ENCODE data around the gene ATP1B3. TPM values are rescaled to one million over a fixed set of nuclear protein-coding genes. Genes with fewer than 3 reads are reported as not detected.
A peak's percentile ranks its signal among the peaks of the same experiment; 100 is the strongest.

ATP1B3 gene
- total RNA-seq, 2 experiments from 2014 or later, result 143 to 145 TPM

DNA sequence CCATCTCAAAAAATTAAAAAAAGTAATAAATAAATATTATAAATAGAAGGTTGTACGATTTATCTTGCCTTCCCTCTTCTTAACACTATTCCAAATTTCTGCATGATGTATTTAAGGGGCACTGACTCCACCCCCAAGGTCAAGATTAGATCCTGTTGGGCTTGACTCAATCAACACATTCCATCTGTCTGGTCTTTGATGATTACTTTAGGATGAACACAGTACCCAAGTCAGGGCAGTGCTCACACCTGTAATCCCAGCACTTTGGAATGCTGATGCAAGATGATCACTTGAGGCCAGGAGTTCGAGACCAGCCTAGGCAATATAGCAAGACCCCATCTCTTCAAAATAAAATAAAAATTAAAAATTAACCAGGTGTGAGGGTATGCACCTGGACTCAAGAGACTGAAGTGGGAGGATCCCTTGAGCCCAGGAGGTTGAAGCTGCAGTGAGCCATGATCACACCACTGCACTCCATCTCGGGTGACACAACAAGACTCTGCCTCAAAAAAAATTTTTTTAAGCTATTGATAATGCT is 14.1 kb upstream of the ATP1B3 start:
- H3K27me3 Mint-ChIP-seq, result no peaks in the 10 kb centered on the region
- no peaks in the 10 kb centered on the region for H3K9me3 Mint-ChIP-seq
- ChIA-PET CTCF (interaction anchor here (1.2 to 1.4 kb wide), 2 partner anchors 13 to 123 kb away, joined by 5 to 10 read pairs; no protein-coding TSS in a partner anchor), POLR2A (no interaction called here)
- H3K4me1 Mint-ChIP-seq (ENCODE audit: low read depth), result peaks cover 2% of the 10 kb centered on the region
- intact Hi-C loops (cut with micrococcal nuclease), result no loop called here
- no peak overlapping the region for H3K4me3 Mint-ChIP-seq
- no peak overlapping the region for H3K27ac Mint-ChIP-seq
- H3K36me3 Mint-ChIP-seq, result no peaks in the 10 kb centered on the region
- DNase-seq, result no peak

DNA sequence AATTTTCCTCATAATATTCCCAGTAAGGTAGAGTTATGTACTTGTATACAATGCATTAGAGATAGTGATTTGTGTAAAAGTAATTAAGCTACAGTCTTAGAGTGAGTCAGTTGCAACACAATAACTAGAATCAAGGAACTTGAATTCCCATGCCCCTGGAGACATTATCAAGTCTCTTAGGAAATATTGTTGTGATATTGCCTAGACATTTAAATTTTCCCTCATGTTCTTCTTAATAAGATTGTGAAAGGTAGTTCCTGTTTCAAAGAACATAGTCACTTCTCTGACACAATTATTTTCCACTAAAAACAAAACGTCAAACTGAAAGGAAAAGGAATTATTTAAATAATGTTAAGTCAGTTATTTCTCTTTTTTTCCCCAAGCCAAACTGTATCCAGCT is 13.0 kb upstream of the ATP1B3 start:
- Mint-ChIP-seq H3K36me3 (no peaks in the 10 kb centered on the region), H3K9me3 (no peaks in the 10 kb centered on the region), H3K4me3 (no peak overlapping the region), H3K27ac (no peak overlapping the region), H3K4me1 (ENCODE audit: low read depth) (peaks cover 2% of the 10 kb centered on the region), H3K27me3 (no peaks in the 10 kb centered on the region)
- POLR2A ChIA-PET, result interaction anchor here (0.7 kb wide), 1 partner anchor 202 kb away, joined by 3 read pairs; no protein-coding TSS in a partner anchor
- CTCF ChIA-PET, result interaction anchor here (0.7 to 1.4 kb wide), 3 partner anchors 12 to 883 kb away, joined by 3 to 10 read pairs (median 5); no protein-coding TSS in a partner anchor
- DNase-seq, result no peak
- intact Hi-C loops (cut with micrococcal nuclease), result no loop called here

DNA sequence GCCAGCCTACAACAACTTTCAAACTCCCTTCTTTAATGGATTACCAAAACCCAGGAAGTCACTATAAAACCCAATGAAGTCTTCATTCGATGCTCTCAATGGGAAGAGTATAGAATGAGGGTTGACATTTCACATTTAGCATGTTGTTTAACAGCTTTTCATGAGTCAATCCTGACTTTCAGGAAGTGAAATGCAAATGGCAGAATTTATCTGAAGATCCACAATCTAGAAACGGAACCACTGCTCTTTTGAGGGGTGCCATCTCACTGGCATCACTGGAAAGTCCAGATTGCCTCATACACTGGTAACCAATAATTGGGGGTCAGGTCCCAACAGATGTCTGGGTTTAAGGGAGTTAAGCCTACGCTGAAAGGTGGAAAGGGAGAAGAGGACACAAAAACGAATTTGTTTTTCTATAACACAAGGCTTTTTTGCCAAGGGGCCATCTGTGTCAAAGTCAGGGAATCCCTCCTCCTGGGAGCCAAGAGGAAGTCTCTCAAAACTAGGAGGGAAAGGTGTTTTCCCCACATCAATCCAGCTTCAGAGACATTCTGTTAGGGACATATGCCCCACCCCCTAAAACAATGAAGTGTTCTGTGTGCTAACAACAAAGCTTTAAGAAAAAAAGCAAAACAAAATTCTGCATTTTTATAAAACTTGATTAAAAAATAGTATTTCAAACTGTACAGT is 12.0 kb upstream of the ATP1B3 start:
- no peaks in the 10 kb centered on the region for H3K27me3 Mint-ChIP-seq
- POLR2A ChIA-PET, result no interaction called here
- DNase-seq, result no peak
- intact Hi-C loops (cut with micrococcal nuclease), result no loop called here
- no peak overlapping the region for H3K27ac Mint-ChIP-seq
- H3K36me3 Mint-ChIP-seq, result no peaks in the 10 kb centered on the region
- no peak overlapping the region for H3K4me3 Mint-ChIP-seq
- CTCF ChIA-PET, result no interaction called here
- peaks cover 2% of the 10 kb centered on the region for H3K4me1 Mint-ChIP-seq (ENCODE audit: low read depth)
- no peaks in the 10 kb centered on the region for H3K9me3 Mint-ChIP-seq

DNA sequence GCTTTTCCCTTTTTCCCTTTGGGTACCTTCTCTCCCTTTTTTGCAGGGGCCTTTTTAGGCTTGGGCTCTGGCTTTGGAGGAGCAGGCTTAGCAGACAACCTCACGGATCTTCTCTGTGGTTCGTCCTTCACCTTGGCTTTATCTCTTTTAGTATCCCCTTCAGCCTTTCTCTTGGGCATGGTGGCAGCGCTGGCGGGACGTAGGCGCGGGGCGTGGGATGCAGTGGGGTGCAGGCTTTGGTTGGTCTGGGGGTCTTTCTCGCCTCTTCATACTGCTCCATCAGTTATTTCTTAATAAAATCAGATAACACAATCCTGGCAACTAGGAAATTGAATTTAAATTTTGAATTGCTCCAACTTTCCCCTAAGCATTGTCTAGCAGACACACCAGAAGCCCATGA is 11.3 kb upstream of the ATP1B3 start:
- POLR2A ChIA-PET, result no interaction called here
- no peak for DNase-seq
- no peak overlapping the region for H3K27ac Mint-ChIP-seq
- peaks cover 2% of the 10 kb centered on the region for H3K4me1 Mint-ChIP-seq (ENCODE audit: low read depth)
- no peaks in the 10 kb centered on the region for H3K9me3 Mint-ChIP-seq
- H3K27me3 Mint-ChIP-seq, result no peaks in the 10 kb centered on the region
- CTCF ChIA-PET, result no interaction called here
- H3K4me3 Mint-ChIP-seq, result no peak overlapping the region
- no peaks in the 10 kb centered on the region for H3K36me3 Mint-ChIP-seq
- intact Hi-C loops (cut with micrococcal nuclease), result no loop called here

DNA sequence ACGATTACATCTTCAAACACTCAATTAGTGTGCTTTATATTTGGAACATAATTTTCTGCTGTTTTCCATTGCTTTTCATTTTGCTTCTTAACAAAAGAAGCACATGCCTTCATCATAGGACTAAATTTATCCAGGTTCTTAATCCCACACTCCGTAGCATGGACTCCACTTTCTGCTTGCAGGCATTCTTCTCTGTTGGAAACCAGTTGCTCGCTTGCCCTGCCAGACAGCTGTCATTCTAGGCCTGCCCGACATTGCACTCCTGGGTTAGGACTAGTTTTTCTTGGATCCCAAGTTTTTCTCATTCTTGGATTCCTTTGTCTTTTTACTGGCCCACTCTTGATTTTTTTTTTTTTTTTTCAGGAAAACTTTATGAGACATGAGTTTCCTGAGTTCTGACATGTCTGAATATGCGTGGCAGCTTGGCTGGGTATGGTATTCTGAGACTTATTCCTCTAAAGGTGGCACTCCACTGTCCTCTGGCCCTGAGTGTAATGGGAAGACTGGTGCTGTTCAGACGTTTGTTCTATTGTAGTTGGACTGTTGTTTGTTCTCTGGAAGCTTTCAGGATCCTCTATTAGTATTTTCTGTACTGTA is 6.3 kb upstream of the ATP1B3 start:
- Mint-ChIP-seq H3K9me3 (no peaks in the 10 kb centered on the region), H3K4me1 (ENCODE audit: low read depth) (peaks cover 2% of the 10 kb centered on the region), H3K4me3 (no peak overlapping the region), H3K36me3 (no peaks in the 10 kb centered on the region), H3K27ac (no peak overlapping the region), H3K27me3 (no peaks in the 10 kb centered on the region)
- intact Hi-C loops (cut with micrococcal nuclease), result loop anchor here (10.0 kb wide), 1 partner anchor 565 kb away; no protein-coding TSS in a partner anchor
- POLR2A ChIA-PET, result no interaction called here
- DNase-seq, result no peak
- CTCF ChIA-PET, result interaction anchor here (0.6 kb wide), 1 partner anchor 146 kb away, joined by 3 read pairs; no protein-coding TSS in a partner anchor

DNA sequence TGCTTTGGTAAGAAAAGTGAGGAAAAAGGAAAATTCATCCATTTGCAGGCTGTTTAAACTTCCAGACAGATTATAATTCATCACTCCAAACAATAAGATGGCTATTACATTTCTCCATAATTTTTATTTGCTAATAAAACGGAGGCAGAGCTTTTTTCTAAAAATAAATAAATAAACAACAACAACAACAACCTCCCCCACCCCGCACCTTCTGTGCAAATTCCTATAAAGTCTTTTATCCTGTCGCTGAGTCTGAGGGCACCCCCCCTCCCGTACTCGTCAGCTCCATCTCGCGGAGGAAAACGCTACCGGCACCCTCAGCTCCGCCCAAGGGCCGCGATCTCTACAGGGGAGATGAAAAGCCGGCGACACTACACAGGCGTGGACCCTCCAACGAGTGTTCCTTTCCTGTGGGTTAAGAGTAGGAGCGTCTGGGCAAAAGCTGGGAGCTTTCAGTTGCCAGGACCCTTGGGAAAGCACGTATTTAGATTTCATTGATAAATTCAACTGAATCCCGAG is 1.0 kb upstream of the ATP1B3 start:
- POLR2A ChIA-PET, result interaction anchor here (1.0 to 4.3 kb wide), 5 partner anchors 9 to 136 kb away, joined by 3 to 56 read pairs (median 7); partner anchors contain the start of gene RNF7
- H3K27ac Mint-ChIP-seq, result peak overlapping the region; percentile 92
- CTCF ChIA-PET, result interaction anchor here (0.6 to 6.4 kb wide), 36 partner anchors 10 to 1140 kb away, joined by 3 to 110 read pairs (median 3); partner anchors contain the start of gene RNF7
- intact Hi-C loops (cut with micrococcal nuclease), result loop anchor here (1.0 to 10.0 kb wide), 6 partner anchors 29 to 571 kb away; partner anchors contain the start of gene TFDP2
- H3K27me3 Mint-ChIP-seq, result no peaks in the 10 kb centered on the region
- peak overlapping the region; percentile 88 for H3K4me3 Mint-ChIP-seq
- no peaks in the 10 kb centered on the region for H3K9me3 Mint-ChIP-seq
- peaks cover 11% of the 10 kb centered on the region for H3K36me3 Mint-ChIP-seq
- DNase-seq, result peak; percentile 91
- H3K4me1 Mint-ChIP-seq (ENCODE audit: low read depth), result peaks cover 32% of the 10 kb centered on the region

DNA sequence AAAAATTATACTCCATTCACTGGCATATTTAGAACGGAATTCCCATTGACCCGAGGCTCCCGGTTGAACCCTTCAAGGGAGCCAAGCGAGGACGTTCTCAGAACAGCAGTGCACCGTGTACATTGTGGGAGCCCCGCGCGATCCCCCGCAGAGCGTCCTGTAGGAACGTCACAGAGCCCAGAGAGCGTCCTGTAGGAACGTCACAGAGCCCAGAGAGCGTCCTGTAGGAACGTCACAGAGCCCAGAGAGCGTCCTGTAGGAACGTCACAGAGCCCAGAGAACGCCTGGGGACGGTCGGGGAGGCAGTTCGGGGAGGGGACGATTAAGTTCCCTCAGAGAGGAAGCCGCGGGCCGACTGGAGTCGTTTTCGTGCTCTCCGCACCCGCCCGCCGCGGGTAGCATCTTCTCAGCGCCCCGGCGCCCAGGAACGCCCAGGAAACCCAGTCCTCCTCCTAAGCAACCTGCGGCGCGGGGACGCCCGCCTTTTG is 506 bp upstream of the ATP1B3 start:
- Mint-ChIP-seq H3K4me3 (peak overlapping the region; percentile 88), H3K27ac (peak overlapping the region; percentile 92), H3K27me3 (no peaks in the 10 kb centered on the region), H3K4me1 (ENCODE audit: low read depth) (peaks cover 32% of the 10 kb centered on the region), H3K9me3 (no peaks in the 10 kb centered on the region), H3K36me3 (peaks cover 11% of the 10 kb centered on the region)
- intact Hi-C loops (cut with micrococcal nuclease), result loop anchor here (1.0 to 10.0 kb wide), 8 partner anchors 28 to 571 kb away; partner anchors contain the start of genes RASA2, RNF7 and TFDP2
- peak; percentile 83 for DNase-seq
- POLR2A ChIA-PET, result interaction anchor here (1.0 to 4.3 kb wide), 7 partner anchors 17 to 388 kb away, joined by 3 to 56 read pairs (median 6); partner anchors contain the start of genes RASA2 and RNF7
- CTCF ChIA-PET, result interaction anchor here (0.7 to 6.4 kb wide), 24 partner anchors 11 to 564 kb away, joined by 3 to 110 read pairs (median 4); partner anchors contain the start of gene RNF7

DNA sequence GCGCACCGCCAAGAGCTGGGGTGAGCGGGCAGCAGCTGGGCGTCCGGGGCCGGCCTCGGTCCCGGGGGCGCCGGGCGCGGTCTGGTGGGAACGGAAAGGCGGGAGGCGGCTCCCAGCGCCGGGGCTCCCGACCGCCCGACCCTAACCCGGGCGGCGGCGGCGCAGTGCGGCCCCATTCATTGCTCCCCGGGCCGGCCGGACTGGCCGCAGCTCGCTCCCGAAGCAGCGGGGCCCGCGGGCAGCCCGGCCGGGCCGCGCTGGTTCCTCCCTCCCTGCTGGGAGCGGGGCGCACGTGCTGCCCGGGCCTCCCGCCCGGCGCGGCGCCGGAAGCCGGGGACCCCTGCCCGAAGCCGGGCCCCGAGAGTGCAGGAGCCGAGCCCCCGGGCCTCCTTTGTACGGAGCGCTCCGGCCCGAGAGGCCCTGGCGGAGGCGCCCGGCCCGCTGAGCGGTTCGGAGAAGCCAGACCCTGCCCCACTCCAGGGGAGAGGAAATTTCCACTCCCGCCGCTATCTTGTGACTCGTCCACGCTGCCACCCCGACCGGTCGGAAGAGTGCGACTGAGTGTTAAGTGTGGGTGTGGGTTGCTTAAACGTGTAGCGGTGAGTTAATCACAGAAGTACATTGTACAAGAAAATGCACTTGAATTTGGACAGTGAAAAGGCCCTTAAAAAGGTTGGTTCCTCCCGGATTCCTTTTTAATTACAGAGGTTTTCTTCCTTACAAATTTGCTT is 613 bp downstream of the ATP1B3 start:
- intact Hi-C loops (cut with micrococcal nuclease), result loop anchor here (1.0 to 10.0 kb wide), 5 partner anchors 139 to 572 kb away; partner anchors contain the start of genes RASA2, RNF7 and TFDP2
- no peaks in the 10 kb centered on the region for H3K27me3 Mint-ChIP-seq
- peak; percentile 79 for DNase-seq
- ChIA-PET CTCF (interaction anchor here (0.7 to 6.4 kb wide), 4 partner anchors 31 to 566 kb away, joined by 3 to 110 read pairs (median 26); partner anchors contain the start of gene RNF7), POLR2A (interaction anchor here (0.8 to 4.3 kb wide), 9 partner anchors 16 to 390 kb away, joined by 3 to 56 read pairs (median 6); partner anchors contain the start of genes RASA2 and RNF7)
- no peaks in the 10 kb centered on the region for H3K9me3 Mint-ChIP-seq
- peak overlapping the region; percentile 96 for H3K4me3 Mint-ChIP-seq
- peaks cover 19% of the 10 kb centered on the region for H3K36me3 Mint-ChIP-seq
- H3K4me1 Mint-ChIP-seq (ENCODE audit: low read depth), result peaks cover 39% of the 10 kb centered on the region
- peak overlapping the region; percentile 91 for H3K27ac Mint-ChIP-seq

DNA sequence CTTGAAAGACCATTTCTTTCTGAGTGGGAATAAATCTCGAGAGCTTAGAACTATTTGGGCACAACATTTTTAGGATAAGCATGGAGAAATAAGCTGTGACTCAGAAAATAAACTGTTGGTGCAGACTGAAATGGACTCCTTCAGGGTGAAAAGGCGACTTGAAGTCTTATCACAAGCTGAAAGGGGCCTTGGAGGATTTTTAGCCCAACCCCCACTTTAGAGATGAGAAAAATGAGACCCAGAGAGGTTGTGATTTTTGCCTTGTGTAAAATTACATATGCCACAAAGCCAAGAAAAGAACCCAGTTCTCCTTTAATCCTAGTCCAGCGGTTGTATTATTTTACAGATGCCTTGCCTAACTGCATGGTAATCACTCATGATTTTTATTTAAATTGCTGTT is 1.5 kb downstream of the ATP1B3 start:
- ChIA-PET POLR2A (interaction anchor here (0.7 to 4.3 kb wide), 5 partner anchors 7 to 139 kb away, joined by 6 to 56 read pairs (median 6); partner anchors contain the start of gene RNF7), CTCF (interaction anchor here (4.5 to 6.4 kb wide), 2 partner anchors 35 to 138 kb away, joined by 49 to 110 read pairs; partner anchors contain the start of gene RNF7)
- H3K27ac Mint-ChIP-seq, result peak overlapping the region; percentile 87
- no peaks in the 10 kb centered on the region for H3K27me3 Mint-ChIP-seq
- no peak for DNase-seq
- H3K9me3 Mint-ChIP-seq, result no peaks in the 10 kb centered on the region
- peaks cover 44% of the 10 kb centered on the region for H3K4me1 Mint-ChIP-seq (ENCODE audit: low read depth)
- intact Hi-C loops (cut with micrococcal nuclease), result loop anchor here (1.0 to 10.0 kb wide), 5 partner anchors 9 to 573 kb away; partner anchors contain the start of genes RASA2 and TFDP2
- H3K36me3 Mint-ChIP-seq, result peaks cover 25% of the 10 kb centered on the region
- H3K4me3 Mint-ChIP-seq, result peak overlapping the region; percentile 86

DNA sequence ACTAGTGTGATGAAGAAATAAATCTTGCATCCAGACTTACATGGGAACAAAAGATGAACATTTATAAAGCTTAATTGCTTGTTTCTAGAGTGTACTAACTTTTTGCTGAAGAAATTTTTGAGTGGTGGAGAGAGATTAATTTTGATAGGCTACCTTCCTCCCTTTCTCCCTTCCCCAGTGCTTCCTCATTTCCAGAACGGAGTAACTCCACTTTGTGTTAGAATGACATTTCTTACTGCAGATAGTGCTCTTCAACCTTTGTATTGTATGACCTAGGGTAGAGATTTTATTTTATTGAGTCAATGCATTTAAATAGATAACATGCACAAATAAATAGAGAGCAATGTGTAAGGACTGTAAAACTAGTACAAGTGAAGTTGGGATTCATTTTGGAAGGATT is 1.9 kb downstream of the ATP1B3 start:
- H3K4me3 Mint-ChIP-seq, result peak overlapping the region; percentile 86
- H3K4me1 Mint-ChIP-seq (ENCODE audit: low read depth), result peaks cover 45% of the 10 kb centered on the region
- intact Hi-C loops (cut with micrococcal nuclease), result loop anchor here (1.0 to 10.0 kb wide), 4 partner anchors 9 to 574 kb away; partner anchors contain the start of gene TFDP2
- no peaks in the 10 kb centered on the region for H3K27me3 Mint-ChIP-seq
- H3K36me3 Mint-ChIP-seq, result peaks cover 26% of the 10 kb centered on the region
- ChIA-PET CTCF (interaction anchor here (4.5 to 6.4 kb wide), 2 partner anchors 35 to 138 kb away, joined by 49 to 110 read pairs; partner anchors contain the start of gene RNF7), POLR2A (interaction anchor here (0.7 to 4.3 kb wide), 5 partner anchors 7 to 139 kb away, joined by 6 to 56 read pairs (median 6); partner anchors contain the start of gene RNF7)
- H3K9me3 Mint-ChIP-seq, result no peaks in the 10 kb centered on the region
- no peak for DNase-seq
- H3K27ac Mint-ChIP-seq, result peak overlapping the region; percentile 87
